Keratinocyte (primary cell): Measurements from ENCODE around the gene CCL2. TPM values are rescaled to one million over a fixed set of nuclear protein-coding genes. Genes with fewer than 3 reads are reported as not detected.
"Not testable (repeated sequence)": the region's sequence is repeated elsewhere in the genome, so short reads cannot be mapped to it uniquely, and the experiment has no call there.

Experiments used
- DNase-seq: peaks from one replicate; pipeline ENCODE4 v3.0.0-alpha.2; 2011; ENCODE audit warnings: low read depth, missing footprints, low spot score
- FAIRE-seq: peaks from 2 replicates; lab custom pipeline; 2011; peaks lifted over from hg19 to GRCh38; lab: Jason Lieb, UNC
- H2AFZ ChIP-seq: 2 replicates; pipeline ENCODE4 v1.6.0; 2012; ENCODE audit warnings: low read length, control low read depth, inconsistent platforms; ENCODE audit not compliant: control insufficient read depth
- H3K27ac ChIP-seq: 2 replicates; pipeline ENCODE4 v1.5.1; 2011; ENCODE audit warnings: low read length; ENCODE audit not compliant: control insufficient read depth, insufficient read depth
- H3K27me3 ChIP-seq: 3 replicates; pipeline ENCODE4 v1.6.0; 2011; ENCODE audit warnings: low read length; ENCODE audit not compliant: control insufficient read depth, insufficient read depth; ENCODE audit errors: extremely low read depth
- H3K36me3 ChIP-seq, 2 experiments: 2 replicates in 1 of 2; 3 replicates in 1 of 2; pipeline ENCODE4 v1.5.1; 2011; ENCODE audit warnings: low read length in 2 of 2, mild to moderate bottlenecking in 1 of 2; ENCODE audit not compliant: control insufficient read depth in 2 of 2, insufficient read depth in 2 of 2; ENCODE audit errors: extremely low read depth in 1 of 2
- H3K4me1 ChIP-seq: 3 replicates; pipeline ENCODE4 v1.5.1; 2011; ENCODE audit warnings: low read length; ENCODE audit not compliant: control insufficient read depth, insufficient read depth; ENCODE audit errors: extremely low read depth
- H3K4me2 ChIP-seq: 3 replicates; pipeline ENCODE4 v1.6.0; 2011; ENCODE audit warnings: low read depth, low read length; ENCODE audit not compliant: control insufficient read depth, insufficient read depth; ENCODE audit errors: extremely low read depth
- H3K4me3 ChIP-seq, 3 experiments: fragments of 200-600 bp in 1 of 3; sonication (generic) in 1 of 3; 2 replicates in 2 of 3; 3 replicates in 1 of 3; pipeline ENCODE4 v1.5.1; 2011 to 2016; ENCODE audit warnings: low read length in 3 of 3, mild to moderate bottlenecking in 3 of 3, control low read depth in 2 of 3, inconsistent platforms in 1 of 3, low read depth in 1 of 3, mixed read lengths in 1 of 3, mixed run types in 1 of 3, moderate library complexity in 1 of 3; ENCODE audit not compliant: control insufficient read depth in 2 of 3, insufficient read depth in 2 of 3; ENCODE audit errors: extremely low read depth in 1 of 3
- H3K79me2 ChIP-seq: 2 replicates; pipeline ENCODE4 v1.6.0; 2012; ENCODE audit warnings: low read length; ENCODE audit not compliant: control insufficient read depth, insufficient read depth
- H3K9ac ChIP-seq: 3 replicates; pipeline ENCODE4 v1.6.0; 2011; ENCODE audit warnings: low read length; ENCODE audit not compliant: control insufficient read depth, insufficient read depth; ENCODE audit errors: extremely low read depth
- H3K9me1 ChIP-seq: 3 replicates; pipeline ENCODE4 v1.6.0; 2011; ENCODE audit warnings: low read length; ENCODE audit not compliant: control insufficient read depth, insufficient read depth; ENCODE audit errors: extremely low read depth
- H3K9me3 ChIP-seq: 2 replicates; pipeline ENCODE4 v1.5.1; 2012; ENCODE audit warnings: low read depth, low read length; ENCODE audit not compliant: control insufficient read depth
- H4K20me1 ChIP-seq: 3 replicates; pipeline ENCODE4 v1.6.0; 2011; ENCODE audit warnings: low read length; ENCODE audit not compliant: control insufficient read depth, insufficient read depth; ENCODE audit errors: extremely low read depth
- EZH2 ChIP-seq: IDR thresholded peaks from one replicate; pipeline ENCODE4 v1.6.1; 2012; ENCODE audit warnings: inconsistent platforms, mild to moderate bottlenecking, low read length, moderate library complexity
- dilution Hi-C: fragments of 300-500 bp; cut with MboI; formaldehyde crosslinking; loops from one replicate; pipeline ENCODE4 v1.7.0; 2020; ENCODE audit warnings: low sequenced_read_pairs; ENCODE audit not compliant: extremely low pct_ligation_motif_present
- polyA plus RNA-seq, 5 experiments: library from polyadenylated mRNA; depleted of rRNA in 3 of 5; stranded (reverse) in 3 of 5; stranded (forward) in 1 of 5; unstranded in 1 of 5; fragments of >200 nt; gene quantifications; 1 replicate in 1 of 5; 2 replicates in 3 of 5; 3 replicates in 1 of 5; pipeline versions ENCODE4 v1.2.1 to v1.2.3, GENCODE V29; 2011 to 2012; ENCODE audit warnings: missing spikeins in 2 of 5, low read depth in 1 of 5, low replicate concordance in 1 of 5
- TF ChIP-seq, protein P1 (sequence below), 3 experiments: IDR thresholded peaks in 1 of 3; conservative IDR thresholded peaks in 1 of 3; optimal IDR thresholded peaks in 1 of 3; 2 replicates in 2 of 3; 3 replicates in 1 of 3; pipeline versions ENCODE3 to v1.5.1; 2011; ENCODE audit warnings: low read length in 3 of 3, mild to moderate bottlenecking in 3 of 3, moderate library complexity in 2 of 3, control low read depth in 1 of 3, inconsistent platforms in 1 of 3; ENCODE audit not compliant: insufficient read depth in 2 of 3; ENCODE audit errors: extremely low read depth in 1 of 3

Gene CCL2
- polyA plus RNA-seq, 1 donor (not counting 4 experiments of a cell fraction or from before 2014, with no cell fraction given) = 0.24 TPM

DNA sequence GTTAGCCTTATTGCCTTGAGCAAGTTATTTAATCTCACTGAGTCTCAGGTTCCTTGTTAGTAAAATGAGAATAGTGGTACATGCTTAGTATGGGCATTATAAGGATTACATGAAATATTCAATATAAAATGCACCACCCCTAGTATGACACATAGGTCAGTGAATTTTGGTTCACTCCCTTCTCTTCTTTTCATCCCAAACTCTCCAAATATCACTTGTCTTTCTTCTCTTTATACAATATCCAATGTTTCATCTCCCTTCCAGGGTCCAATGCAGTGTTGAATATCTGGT, 28.4 kb upstream of the CCL2 start:
- Histone ChIP-seq H3K36me3 (no peaks in the 10 kb centered on the region), H3K4me1 (no peaks in the 10 kb centered on the region), H3K4me2 (no peak overlapping the region), H3K27me3 (peaks cover 7% of the 10 kb centered on the region), H3K9ac (no peak overlapping the region), H3K9me1 (no peaks in the 10 kb centered on the region), H3K4me3 (no peak overlapping the region), H3K27ac (no peak overlapping the region), H4K20me1 (no peaks in the 10 kb centered on the region), H3K79me2 (no peaks in the 10 kb centered on the region), H3K9me3 (no peaks in the 10 kb centered on the region), H2AFZ (no peak overlapping the region)
- no peak for FAIRE-seq
- no peak for DNase-seq
- dilution Hi-C loops = no loop called here
- TF ChIP-seq, protein P1, sequence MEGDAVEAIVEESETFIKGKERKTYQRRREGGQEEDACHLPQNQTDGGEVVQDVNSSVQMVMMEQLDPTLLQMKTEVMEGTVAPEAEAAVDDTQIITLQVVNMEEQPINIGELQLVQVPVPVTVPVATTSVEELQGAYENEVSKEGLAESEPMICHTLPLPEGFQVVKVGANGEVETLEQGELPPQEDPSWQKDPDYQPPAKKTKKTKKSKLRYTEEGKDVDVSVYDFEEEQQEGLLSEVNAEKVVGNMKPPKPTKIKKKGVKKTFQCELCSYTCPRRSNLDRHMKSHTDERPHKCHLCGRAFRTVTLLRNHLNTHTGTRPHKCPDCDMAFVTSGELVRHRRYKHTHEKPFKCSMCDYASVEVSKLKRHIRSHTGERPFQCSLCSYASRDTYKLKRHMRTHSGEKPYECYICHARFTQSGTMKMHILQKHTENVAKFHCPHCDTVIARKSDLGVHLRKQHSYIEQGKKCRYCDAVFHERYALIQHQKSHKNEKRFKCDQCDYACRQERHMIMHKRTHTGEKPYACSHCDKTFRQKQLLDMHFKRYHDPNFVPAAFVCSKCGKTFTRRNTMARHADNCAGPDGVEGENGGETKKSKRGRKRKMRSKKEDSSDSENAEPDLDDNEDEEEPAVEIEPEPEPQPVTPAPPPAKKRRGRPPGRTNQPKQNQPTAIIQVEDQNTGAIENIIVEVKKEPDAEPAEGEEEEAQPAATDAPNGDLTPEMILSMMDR (optimal IDR thresholded peaks at IDR 0.05 in 1 of 3, IDR thresholded peaks at IDR 0.05 in 1 of 3, conservative IDR thresholded peaks at IDR 0.05 in 1 of 3; ENCODE audit: extremely low read depth in 1 of 3, insufficient read depth in 2 of 3, low read length in 3 of 3) = no peak
- no peak for TF ChIP-seq EZH2

- H3K36me3 ChIP-seq, H3K79me2 ChIP-seq, H3K4me1 ChIP-seq, DNase-seq, H4K20me1 ChIP-seq, H3K4me2 ChIP-seq, H3K4me3 ChIP-seq, dilution Hi-C loops, H3K9me3 ChIP-seq, H3K9ac ChIP-seq, H3K27ac ChIP-seq, H3K9me1 ChIP-seq, FAIRE-seq, H3K27me3 ChIP-seq, H2AFZ ChIP-seq: not testable (repeated sequence)
Measured at GRCh38 chr17:34227293-34227692, 27.8 kb upstream of the CCL2 start.

GRCh38 chr17:34227707-34228106, 27.4 kb upstream of the CCL2 start:
- dilution Hi-C loops = no loop called here
- TF ChIP-seq, protein P1 (optimal IDR thresholded peaks at IDR 0.05 in 1 of 3, IDR thresholded peaks at IDR 0.05 in 1 of 3, conservative IDR thresholded peaks at IDR 0.05 in 1 of 3; ENCODE audit: extremely low read depth in 1 of 3, insufficient read depth in 2 of 3, low read length in 3 of 3) = no peak
- TF ChIP-seq EZH2 = no peak
- no peak overlapping the region for H3K9ac ChIP-seq
- H3K4me3 ChIP-seq = no peak overlapping the region
- H3K4me2 ChIP-seq = no peak overlapping the region
- FAIRE-seq (no peak), DNase-seq (no peak)
- no peaks in the 10 kb centered on the region for H3K36me3 ChIP-seq
- no peak overlapping the region for H2AFZ ChIP-seq
- H3K27me3 ChIP-seq = peaks cover 7% of the 10 kb centered on the region
- no peaks in the 10 kb centered on the region for H3K9me1 ChIP-seq
- H3K9me3 ChIP-seq = no peaks in the 10 kb centered on the region
- H4K20me1 ChIP-seq = no peaks in the 10 kb centered on the region
- no peaks in the 10 kb centered on the region for H3K79me2 ChIP-seq
- H3K27ac ChIP-seq = no peak overlapping the region
- H3K4me1 ChIP-seq = no peaks in the 10 kb centered on the region
